Cardiac fibroblast (primary cell): Measurements from ENCODE around the gene CD36.

Source experiments
- DNase-seq, 2 donors: peaks; one replicate each; pipeline versions ENCODE4 v3.0.0 to v3.0.0-alpha.2; 2010; ENCODE audit warnings: low read depth in 2 of 2
- H3K4me3 ChIP-seq, 2 donors: replicated peaks in 1 of 2; 1 replicate in 1 of 2; 2 replicates in 1 of 2; pipeline ENCODE4 v1.5.1; 2011; ENCODE audit warnings: low read depth in 2 of 2, low read length in 2 of 2, mild to moderate bottlenecking in 2 of 2, moderate library complexity in 1 of 2
- TF ChIP-seq, protein P1 (sequence below): IDR thresholded peaks from one replicate; pipeline ENCODE4 v1.5.1; 2011; ENCODE audit warnings: low read depth, mild to moderate bottlenecking, low read length, inconsistent platforms

Gene CD36

DNA sequence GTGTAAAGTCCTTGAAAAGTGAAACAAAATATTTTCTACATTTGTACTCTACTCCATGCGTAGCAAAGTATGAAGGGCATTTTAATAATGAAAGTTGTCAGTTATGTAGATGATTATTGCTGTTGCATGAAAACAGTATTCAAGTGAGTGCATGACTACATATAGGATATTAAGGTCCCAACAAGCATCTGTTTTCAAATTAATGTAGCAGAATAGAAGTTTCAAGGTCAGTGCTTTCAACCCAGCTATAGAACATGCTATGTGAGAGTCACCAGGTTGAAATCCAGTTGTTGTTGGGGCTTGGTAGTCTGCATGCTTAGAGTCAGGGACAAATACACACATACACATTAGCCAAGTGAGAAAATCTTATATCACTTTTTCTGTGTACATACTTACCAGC is 14.8 kb downstream of the CD36 start:
- H3K4me3 ChIP-seq, result no peak overlapping the region
- TF ChIP-seq, protein P1, sequence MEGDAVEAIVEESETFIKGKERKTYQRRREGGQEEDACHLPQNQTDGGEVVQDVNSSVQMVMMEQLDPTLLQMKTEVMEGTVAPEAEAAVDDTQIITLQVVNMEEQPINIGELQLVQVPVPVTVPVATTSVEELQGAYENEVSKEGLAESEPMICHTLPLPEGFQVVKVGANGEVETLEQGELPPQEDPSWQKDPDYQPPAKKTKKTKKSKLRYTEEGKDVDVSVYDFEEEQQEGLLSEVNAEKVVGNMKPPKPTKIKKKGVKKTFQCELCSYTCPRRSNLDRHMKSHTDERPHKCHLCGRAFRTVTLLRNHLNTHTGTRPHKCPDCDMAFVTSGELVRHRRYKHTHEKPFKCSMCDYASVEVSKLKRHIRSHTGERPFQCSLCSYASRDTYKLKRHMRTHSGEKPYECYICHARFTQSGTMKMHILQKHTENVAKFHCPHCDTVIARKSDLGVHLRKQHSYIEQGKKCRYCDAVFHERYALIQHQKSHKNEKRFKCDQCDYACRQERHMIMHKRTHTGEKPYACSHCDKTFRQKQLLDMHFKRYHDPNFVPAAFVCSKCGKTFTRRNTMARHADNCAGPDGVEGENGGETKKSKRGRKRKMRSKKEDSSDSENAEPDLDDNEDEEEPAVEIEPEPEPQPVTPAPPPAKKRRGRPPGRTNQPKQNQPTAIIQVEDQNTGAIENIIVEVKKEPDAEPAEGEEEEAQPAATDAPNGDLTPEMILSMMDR, result no peak

DNA sequence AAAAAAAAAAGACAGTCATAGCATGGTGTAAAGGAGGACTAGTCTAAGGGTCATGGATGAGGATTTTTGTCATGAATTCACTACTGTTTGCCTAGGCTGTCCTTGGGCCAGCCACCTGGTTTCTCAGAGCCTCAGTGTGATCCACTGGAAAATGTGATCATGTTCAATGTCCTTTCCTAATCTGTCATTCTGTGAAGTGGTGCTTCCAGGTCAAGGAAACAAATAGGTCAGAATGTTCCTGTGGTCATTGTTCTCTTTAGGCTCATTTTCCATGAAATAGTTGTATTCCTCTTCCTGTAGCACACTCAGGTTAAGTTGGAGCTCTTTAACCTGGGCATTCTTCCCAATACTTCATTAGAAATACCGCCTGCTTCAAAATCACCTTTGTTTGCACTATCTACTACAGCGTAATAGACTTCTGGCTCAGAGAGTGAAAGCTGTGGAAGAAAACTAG is 16.5 kb downstream of the CD36 start:
- no peak for DNase-seq
- no peak overlapping the region for H3K4me3 ChIP-seq
- TF ChIP-seq, protein P1, result no peak

More for the DNA sequence above, 14.8 kb downstream of the CD36 start:
- no peak for DNase-seq

DNA sequence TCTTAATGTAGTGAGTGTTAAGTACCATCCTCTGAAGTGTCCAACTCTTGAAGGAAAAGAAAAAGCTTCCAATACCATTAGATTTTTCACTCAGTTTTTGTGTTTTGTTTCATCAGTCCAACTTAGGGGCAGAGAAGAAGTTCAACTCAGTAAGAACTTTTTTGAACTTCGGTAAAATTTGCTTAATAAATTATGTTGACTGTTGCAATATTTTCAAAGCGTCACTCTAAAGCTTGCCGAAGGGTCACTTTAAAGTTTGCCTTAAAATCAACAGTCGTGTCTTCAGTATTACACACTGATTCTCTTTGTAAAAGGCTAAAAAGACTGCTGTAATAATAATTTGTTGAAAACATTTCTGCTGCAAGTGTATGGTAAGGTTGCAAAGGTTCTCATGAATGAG is 17.6 kb downstream of the CD36 start:
- TF ChIP-seq, protein P1, result no peak
- H3K4me3 ChIP-seq, result no peak overlapping the region
- no peak for DNase-seq

DNA sequence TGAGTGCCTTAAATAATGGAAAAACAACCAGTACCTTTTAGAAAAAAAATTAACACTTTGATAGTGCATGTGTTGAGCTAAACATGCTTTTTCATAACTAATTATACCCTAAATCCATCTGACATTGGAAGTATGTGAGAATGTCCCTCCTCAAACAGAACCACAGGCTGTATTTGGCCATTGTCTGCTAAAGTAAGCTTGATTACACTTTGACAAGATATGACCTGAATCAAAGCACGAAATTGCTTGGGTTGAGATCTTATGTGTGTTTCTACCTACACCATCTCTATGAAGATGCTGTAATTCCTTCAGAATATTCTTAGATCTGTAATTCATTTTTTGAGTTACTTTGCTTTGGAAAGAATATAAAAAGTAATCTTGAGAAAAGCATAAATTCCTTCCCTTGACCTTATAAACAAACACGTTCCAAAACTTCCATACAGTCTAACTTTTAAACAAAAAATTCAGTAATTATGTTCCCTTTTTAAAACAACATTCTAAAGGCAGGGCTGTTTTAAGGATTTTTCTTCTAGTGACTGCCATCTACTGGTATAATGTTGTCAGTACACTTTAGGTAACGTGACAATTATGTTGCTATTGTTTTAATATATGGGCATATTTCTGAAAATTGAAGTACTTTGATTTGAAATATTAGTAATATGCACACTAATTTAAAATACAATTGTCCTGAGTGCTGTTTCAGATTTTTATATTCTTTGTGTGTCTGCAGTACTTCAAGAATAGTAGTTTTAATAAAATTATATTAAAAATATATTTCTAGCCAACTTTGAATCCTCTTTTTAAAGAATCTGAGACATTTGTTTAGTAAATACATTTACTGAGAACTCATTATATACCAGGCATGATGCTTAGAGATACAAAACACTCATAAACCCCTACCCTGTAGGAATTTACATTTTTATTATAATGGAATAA is 20.9 kb downstream of the CD36 start:
- TF ChIP-seq, protein P1, result peak; percentile 53
- DNase-seq, result peak; percentile 51 to 68
- H3K4me3 ChIP-seq, result no peak overlapping the region

DNA sequence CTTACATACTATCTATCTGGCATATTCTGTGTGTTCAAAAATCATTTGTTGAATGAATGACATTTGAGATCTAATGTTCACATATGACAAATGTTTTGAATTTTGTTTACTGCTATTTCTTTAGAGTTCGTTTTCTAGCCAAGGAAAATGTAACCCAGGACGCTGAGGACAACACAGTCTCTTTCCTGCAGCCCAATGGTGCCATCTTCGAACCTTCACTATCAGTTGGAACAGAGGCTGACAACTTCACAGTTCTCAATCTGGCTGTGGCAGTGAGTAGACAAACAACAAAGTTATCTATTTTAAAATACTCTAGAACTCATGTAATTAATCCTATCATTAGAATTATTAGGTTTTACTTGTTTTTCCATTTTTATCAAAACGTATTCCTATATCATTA is 22.5 kb downstream of the CD36 start:
- TF ChIP-seq, protein P1, result no peak
- no peak for DNase-seq

DNA sequence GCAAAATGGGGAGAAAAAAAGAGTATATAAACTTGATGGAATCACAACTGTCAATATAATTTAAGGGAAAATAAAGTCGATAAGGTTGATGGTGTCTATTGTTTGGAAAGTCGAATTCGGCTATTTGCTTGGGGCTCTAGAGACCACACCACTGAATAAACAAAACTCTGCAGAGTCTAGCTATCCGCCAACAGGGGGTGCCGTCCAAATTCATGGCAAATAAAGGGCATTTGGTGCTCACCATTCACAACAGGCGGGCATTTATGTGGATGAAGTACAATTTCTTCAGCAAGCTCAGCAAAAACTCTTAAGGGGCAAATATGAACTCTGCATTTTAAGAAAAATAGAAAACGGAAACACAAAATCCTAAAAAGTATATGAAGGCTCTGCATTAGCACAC is 23.3 kb downstream of the CD36 start:
- no peak overlapping the region for H3K4me3 ChIP-seq
- peak; percentile 11 to 12 for DNase-seq
- TF ChIP-seq, protein P1, result peak; percentile 29

More for the DNA sequence above, 22.5 kb downstream of the CD36 start:
- H3K4me3 ChIP-seq, result no peak overlapping the region
